Astrocyte of the spinal cord (primary cell): ENCODE results near the gene SENP7.
"Not testable (repeated sequence)": the region's sequence is repeated elsewhere in the genome, so short reads cannot be mapped to it uniquely, and the experiment has no call there.

Experiments used
- DNase-seq: peaks from one replicate; pipeline ENCODE4 v3.0.0; 2011; ENCODE audit warnings: low read depth, low spot score
- H3K4me3 ChIP-seq: 2 replicates; pipeline ENCODE4 v1.5.1; 2011; ENCODE audit warnings: low read depth, mild to moderate bottlenecking, low read length, moderate library complexity
- in situ Hi-C: cut with HindIII; loops from 2 replicates; pipeline ENCODE4 v1.10.0; 2017; ENCODE audit warnings: low sequenced_read_pairs
- TF ChIP-seq, protein P1 (sequence below): IDR thresholded peaks from 2 replicates; pipeline ENCODE4 v1.5.1; 2012; ENCODE audit warnings: low read depth, mild to moderate bottlenecking, low read length, inconsistent platforms

The SENP7 gene

GRCh38 chr3:101466465-101467309 lies 46.3 kb downstream of the SENP7 start:
- H3K4me3 ChIP-seq: no peak overlapping the region
- TF ChIP-seq, protein P1, sequence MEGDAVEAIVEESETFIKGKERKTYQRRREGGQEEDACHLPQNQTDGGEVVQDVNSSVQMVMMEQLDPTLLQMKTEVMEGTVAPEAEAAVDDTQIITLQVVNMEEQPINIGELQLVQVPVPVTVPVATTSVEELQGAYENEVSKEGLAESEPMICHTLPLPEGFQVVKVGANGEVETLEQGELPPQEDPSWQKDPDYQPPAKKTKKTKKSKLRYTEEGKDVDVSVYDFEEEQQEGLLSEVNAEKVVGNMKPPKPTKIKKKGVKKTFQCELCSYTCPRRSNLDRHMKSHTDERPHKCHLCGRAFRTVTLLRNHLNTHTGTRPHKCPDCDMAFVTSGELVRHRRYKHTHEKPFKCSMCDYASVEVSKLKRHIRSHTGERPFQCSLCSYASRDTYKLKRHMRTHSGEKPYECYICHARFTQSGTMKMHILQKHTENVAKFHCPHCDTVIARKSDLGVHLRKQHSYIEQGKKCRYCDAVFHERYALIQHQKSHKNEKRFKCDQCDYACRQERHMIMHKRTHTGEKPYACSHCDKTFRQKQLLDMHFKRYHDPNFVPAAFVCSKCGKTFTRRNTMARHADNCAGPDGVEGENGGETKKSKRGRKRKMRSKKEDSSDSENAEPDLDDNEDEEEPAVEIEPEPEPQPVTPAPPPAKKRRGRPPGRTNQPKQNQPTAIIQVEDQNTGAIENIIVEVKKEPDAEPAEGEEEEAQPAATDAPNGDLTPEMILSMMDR: no peak
- no peak for DNase-seq
- in situ Hi-C loops: no loop called here

- H3K4me3 ChIP-seq: no peak overlapping the region
- TF ChIP-seq, protein P1: no peak
- DNase-seq: no peak
- in situ Hi-C loops: no loop called here
Observed at GRCh38 chr3:101464235-101464634, 48.8 kb downstream of the SENP7 start.

- TF ChIP-seq, protein P1: no peak
- no peak overlapping the region for H3K4me3 ChIP-seq
- no peak for DNase-seq
- in situ Hi-C loops: no loop called here
Observed at GRCh38 chr3:101461451-101461850, 51.6 kb downstream of the SENP7 start.

DNA sequence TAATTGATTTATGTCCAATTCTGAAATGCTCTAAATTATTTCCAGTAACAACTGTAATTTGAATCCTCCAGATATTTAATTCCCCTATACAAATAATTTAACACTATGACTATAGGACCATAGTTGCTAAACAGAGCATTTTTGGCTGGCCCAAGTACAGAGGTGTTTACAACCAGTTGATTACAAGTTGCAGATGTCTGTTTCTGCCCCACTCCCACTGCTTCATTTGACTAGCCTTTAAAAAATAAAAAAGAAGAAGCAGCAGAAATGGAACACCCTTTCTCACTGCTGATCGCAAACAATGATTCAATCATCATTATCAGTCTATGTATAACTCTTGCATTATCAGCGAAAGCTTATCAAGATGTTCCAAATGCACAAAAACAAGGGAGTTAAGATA lies 54.6 kb downstream of the SENP7 start:
- no peak for DNase-seq
- in situ Hi-C loops: no loop called here
- H3K4me3 ChIP-seq: no peak overlapping the region
- TF ChIP-seq, protein P1: no peak

DNA sequence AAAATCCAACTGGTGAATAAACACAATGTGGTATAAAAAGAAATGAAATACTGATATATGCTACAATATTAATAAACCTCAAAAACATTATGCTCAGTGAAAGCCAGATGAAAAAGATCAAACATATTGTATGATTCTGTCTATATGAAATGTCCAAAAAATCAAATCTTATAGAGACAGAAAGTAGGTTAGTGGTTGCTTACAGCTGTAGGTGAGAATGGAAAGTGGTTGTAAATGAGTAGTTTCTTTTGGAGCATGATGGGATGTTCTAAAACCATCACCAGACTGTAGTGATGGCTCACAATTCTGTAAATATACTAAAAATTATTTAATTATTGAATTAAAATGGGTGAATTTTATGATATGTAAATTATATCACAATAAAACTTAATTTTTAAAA lies 58.4 kb downstream of the SENP7 start:
- no peak overlapping the region for H3K4me3 ChIP-seq
- no peak for DNase-seq

GRCh38 chr3:101453961-101454360 lies 59.1 kb downstream of the SENP7 start:
- TF ChIP-seq, protein P1: no peak
- H3K4me3 ChIP-seq: no peak overlapping the region
- in situ Hi-C loops: no loop called here
- no peak for DNase-seq

More for the DNA sequence above, 58.4 kb downstream of the SENP7 start:
- TF ChIP-seq, protein P1: no peak
- in situ Hi-C loops: no loop called here

DNA sequence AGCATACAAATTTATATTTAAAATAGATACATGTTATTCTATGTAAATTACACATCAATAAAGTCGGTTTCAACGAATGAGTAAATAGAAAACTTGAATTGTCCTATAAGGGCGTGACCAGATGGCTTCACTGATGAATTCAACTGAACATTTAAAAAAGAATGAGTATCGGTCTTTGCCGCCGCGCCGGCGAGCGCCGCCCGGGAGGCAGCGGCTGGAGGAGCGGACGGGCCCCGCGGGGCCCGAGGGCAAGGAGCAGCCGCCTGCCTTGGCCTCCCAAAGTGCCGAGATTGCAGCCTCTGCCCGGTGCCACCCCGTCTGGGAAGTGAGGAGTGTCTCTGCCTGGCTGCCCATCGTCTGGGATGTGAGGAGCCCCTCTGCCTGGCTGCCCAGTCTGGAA lies 74.4 kb downstream of the SENP7 start:
- DNase-seq, in situ Hi-C loops, H3K4me3 ChIP-seq: not testable (repeated sequence)
